NCI-H2081 (cell line): ENCODE results near the gene BORCS5.

Experiments
- DNase-seq, 2 experiments: peaks; one replicate each; lab custom pipeline; 2025; lab: John Stamatoyannopoulos, UW

Gene BORCS5

GRCh38 chr12:12513416-12514006 is 156.6 kb downstream of the BORCS5 start:
- no peak for DNase-seq

GRCh38 chr12:12518464-12518845 is 161.6 kb downstream of the BORCS5 start:
- DNase-seq = no peak

GRCh38 chr12:12518919-12519318 is 162.0 kb downstream of the BORCS5 start:
- DNase-seq = no peak
